Measurements from ENCODE around the gene MKNK2. TPM values are rescaled to one million over a fixed set of nuclear protein-coding genes. Genes with fewer than 3 reads are reported as not detected.
"Not testable (repeated sequence)": the region's sequence is repeated elsewhere in the genome, so short reads cannot be mapped to it uniquely, and the experiment has no call there.

The MKNK2 gene
- total RNA-seq, 1 donor from 2014 or later: 154 TPM

DNA sequence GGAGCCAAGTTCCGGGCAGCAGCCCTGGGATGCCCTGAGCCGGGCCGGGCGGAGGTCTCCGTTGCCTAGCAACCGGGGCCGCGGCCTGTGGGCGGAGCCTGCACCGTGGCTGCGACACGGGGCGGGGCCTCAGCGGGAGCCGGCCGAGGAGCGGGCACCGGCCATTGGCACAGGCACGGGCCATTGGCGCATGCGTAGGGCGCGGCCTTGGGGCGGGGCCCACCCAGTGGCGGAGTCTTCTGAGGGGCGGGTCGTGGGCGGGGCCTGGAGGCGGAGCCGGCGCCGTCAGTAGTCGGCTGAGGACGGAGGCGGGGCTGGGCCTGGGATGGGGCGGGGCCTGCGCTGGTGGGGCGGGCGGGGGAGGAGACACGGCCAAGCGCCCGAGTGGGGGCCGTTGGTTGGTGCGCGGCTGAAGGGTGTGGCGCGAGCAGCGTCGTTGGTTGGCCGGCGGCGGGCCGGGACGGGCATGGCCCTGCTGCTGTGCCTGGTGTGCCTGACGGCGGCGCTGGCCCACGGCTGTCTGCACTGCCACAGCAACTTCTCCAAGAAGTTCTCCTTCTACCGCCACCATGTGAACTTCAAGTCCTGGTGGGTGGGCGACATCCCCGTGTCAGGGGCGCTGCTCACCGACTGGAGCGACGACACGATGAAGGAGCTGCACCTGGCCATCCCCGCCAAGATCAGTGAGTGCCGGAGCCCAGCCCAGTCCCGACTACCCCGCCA is 45.6 kb upstream of the MKNK2 start, which contains the start of gene IZUMO4:
TSS of gene IZUMO4 (plus strand) at position 436 of the 723 bp plus-strand sequence. CDS start at position 467, 31 bp downstream.
- TF ChIP-seq, protein P1, sequence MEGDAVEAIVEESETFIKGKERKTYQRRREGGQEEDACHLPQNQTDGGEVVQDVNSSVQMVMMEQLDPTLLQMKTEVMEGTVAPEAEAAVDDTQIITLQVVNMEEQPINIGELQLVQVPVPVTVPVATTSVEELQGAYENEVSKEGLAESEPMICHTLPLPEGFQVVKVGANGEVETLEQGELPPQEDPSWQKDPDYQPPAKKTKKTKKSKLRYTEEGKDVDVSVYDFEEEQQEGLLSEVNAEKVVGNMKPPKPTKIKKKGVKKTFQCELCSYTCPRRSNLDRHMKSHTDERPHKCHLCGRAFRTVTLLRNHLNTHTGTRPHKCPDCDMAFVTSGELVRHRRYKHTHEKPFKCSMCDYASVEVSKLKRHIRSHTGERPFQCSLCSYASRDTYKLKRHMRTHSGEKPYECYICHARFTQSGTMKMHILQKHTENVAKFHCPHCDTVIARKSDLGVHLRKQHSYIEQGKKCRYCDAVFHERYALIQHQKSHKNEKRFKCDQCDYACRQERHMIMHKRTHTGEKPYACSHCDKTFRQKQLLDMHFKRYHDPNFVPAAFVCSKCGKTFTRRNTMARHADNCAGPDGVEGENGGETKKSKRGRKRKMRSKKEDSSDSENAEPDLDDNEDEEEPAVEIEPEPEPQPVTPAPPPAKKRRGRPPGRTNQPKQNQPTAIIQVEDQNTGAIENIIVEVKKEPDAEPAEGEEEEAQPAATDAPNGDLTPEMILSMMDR (conservative IDR thresholded peaks at IDR 0.05; ENCODE audit: low read depth, low read length): peak; percentile 41
- no peak for DNase-seq (ENCODE audit: low read depth)
- peak within 1 kb of the TSS; percentile 81 for H3K4me3 ChIP-seq (ENCODE audit: low read depth, low read length)

DNA sequence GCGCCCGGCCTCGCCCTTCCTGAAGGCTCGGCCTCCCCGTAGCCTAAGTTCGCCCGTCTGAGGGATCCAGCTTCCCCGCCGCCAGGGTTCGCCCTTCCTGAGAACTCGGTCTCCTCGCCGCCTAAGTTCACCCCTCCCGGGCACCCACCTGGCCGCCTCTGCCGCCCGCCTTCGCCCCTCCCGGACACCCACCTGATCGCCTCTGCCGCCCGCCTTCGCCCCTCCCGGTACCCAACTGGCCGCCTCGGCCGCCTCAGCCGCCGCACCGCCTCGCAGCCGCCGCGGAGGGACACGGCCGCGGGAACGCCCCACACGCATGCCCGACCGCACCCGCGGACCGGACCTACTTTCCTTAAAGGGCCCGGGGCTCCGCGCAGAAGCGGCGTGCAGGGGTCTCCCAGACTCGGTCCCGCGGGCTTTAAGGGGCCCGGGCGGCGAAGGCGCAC is 45.0 kb upstream of the MKNK2 start, which contains the start of gene MOB3A:
TSS of gene MOB3A (minus strand) at position 293 of the 446 bp plus-strand sequence. CDS start 17,766 bp downstream, outside the sequence.
- DNase-seq (ENCODE audit: low read depth): no peak
- peak within 1 kb of the TSS; percentile 81 for H3K4me3 ChIP-seq (ENCODE audit: low read depth, low read length)
- TF ChIP-seq, protein P1 (conservative IDR thresholded peaks at IDR 0.05; ENCODE audit: low read depth, low read length): peak; percentile 38

DNA sequence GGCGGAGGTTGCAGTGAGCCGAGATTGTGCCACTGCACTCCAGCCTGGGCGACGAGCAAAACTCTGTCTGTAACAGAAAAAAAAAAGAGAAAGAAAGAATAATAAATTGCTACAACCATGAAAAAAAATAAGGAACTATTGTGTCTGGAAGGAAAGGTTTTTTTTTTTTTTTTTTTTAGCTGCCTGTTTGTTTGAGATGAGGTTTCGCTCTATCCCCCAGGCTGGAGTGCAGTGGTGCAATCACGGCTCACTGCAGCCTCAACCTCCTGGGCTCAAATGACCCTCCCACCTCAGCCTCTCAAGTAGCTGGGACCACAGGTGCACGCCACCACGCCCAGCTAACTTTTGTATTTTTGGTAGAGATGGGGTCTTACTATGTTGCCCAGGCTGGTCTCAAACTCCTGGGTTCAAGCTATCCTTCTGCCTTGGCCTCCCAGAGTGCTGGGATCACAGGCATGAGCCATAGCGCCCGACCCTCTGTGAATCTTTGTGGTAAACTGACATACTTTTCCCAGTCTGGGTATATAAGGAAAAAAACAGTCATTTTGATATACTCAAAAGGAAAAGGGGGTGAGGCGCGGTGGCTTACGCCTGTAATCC is 41.0 kb upstream of the MKNK2 start:
- not testable (repeated sequence) for DNase-seq (ENCODE audit: low read depth); H3K4me3 ChIP-seq (ENCODE audit: low read depth, low read length)

DNA sequence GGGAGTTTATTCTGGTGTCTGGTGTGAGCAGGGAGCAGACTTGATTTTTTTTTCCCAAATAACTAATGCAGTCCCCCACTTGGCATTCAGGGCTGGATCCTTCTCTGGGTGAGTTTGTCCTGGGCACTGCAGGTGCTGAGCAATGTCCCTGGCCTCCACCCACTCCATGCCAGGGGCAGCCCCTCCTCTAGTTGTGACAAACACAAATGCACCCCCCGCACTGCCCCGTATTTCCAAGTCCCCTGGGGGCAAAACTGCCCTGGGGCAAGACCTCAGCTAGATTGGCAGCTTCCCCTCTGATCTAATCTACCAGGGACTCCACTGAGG is 38.6 kb upstream of the MKNK2 start:
- DNase-seq (ENCODE audit: low read depth): no peak

DNA sequence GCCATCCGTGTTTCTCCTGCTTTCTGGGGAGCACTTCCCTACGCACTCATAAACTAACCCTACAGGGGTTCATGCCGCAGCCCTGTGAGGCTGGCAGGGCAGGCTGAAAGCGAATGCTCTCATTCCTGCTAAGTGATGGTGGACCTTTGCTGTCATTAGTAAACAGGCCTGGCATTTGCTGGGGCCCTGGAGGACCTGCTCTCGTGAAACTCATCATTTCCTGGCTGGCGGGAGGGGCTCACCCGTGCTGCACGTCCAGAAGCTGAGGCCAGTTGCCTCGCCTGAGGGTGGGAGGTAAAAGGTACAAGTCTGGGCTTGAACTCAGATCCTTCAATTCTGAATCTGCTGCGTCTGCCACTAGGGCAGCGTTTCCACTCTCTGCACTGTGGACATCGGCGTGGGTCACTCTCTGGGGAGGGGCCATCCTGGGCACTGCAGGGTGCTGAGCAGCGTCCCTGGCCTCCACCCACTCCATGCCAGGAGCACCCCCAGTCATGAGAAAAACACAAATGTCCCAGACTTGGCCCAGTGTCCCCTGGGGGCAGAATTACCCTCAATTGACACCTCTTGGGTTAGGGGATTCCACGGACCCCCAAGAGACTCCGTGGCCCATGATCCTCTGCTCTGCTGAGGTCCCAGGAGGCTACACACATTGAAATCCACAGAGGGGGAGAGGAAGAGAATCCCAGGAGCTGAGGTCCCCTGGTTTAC is 38.1 kb upstream of the MKNK2 start:
- no peak for DNase-seq (ENCODE audit: low read depth)
- TF ChIP-seq, protein P1 (conservative IDR thresholded peaks at IDR 0.05; ENCODE audit: low read depth, low read length): no peak
- H3K4me3 ChIP-seq (ENCODE audit: low read depth, low read length): no peak overlapping the region

More for the DNA sequence above, 38.6 kb upstream of the MKNK2 start:
- TF ChIP-seq, protein P1 (conservative IDR thresholded peaks at IDR 0.05; ENCODE audit: low read depth, low read length): no peak
- no peak overlapping the region for H3K4me3 ChIP-seq (ENCODE audit: low read depth, low read length)

DNA sequence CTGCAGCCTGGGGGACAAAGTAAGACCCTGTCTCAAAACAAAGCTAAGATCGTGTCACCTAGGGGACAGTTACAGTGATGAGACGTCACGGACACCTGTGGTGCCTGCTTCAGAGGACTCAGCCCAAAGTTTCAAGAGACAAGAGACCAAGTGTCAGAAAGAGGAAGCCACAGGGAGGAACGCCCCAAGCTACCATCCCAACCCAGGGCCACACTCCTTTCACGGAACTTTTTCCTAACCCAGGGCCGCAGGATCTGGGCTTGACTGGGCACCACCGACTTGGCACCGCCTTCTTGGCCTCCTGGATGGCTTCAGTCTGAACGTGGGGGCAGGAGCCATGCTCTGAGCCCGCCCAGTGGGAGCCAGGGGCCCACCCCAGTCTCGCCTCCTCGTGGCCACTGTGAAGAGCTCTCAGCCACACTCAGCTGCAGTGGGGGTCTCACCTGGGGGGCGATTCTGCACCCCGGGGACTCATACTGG is 36.6 kb upstream of the MKNK2 start:
- no peak for DNase-seq (ENCODE audit: low read depth)
- H3K4me3 ChIP-seq (ENCODE audit: low read depth, low read length): no peak overlapping the region
- TF ChIP-seq, protein P1 (conservative IDR thresholded peaks at IDR 0.05; ENCODE audit: low read depth, low read length): no peak

DNA sequence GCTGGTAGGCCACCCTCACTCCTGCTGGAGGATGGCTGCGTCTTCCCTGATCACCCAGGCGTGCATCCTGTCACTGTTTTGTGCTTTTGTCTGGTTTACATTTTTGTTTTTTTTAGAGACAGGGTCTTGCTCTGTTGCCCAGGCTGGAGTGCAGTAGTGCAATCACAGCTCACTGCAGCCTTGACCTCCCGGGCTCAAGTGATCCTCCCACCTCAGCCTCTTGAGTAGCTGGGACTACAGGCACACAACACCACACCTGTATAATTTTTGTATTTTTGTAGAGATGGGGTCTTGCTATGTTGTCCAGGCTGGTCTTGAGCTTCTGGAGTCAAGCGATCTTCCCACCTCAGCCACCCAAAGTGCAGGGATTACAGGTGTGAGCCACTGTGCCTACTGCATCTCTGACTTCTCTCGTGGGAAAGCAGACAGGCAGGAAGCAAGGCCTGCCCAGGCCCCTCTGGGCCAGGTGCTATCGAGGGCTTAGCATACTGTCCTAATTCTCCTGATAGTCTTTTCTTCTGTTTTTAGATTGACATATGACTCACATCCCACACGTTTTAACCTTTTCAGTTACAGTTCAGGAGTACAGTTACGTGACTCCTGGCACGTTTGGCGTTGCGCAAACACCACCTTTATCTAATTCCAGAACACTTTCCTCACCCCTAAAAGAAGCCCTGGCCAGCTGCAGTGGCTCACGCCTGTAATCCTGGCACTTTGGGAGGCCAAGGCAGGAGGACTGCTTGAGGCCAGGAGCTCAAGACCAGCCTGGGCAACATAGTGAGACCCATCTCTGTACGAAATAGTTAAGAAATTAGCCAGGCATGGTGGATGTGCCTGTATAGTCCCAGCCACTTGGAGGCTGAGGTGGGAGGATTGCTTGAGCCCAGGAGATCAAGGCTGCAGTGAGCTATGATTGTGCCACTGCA is 35.9 kb upstream of the MKNK2 start:
- not testable (repeated sequence) for DNase-seq (ENCODE audit: low read depth); H3K4me3 ChIP-seq (ENCODE audit: low read depth, low read length)
